ENCODE results near the gene APOBEC3C. TPM values are rescaled to one million over a fixed set of nuclear protein-coding genes. Genes with fewer than 3 reads are reported as not detected.

The APOBEC3C gene
- total and polyA plus RNA-seq, 2 experiments from 2014 or later: 7.0 to 49.2 TPM

- no peak for TF ChIP-seq ZNF462 (CRISPR knock-in tag; IDR thresholded peaks at IDR 0.05)
- TF ChIP-seq POLR2AphosphoS5 (IDR thresholded peaks at IDR 0.05; ENCODE audit: low read depth): no peak
- no peak for TF ChIP-seq STAT1 (IDR thresholded peaks at IDR 0.05; ENCODE audit: unreplicated experiment)
- no peak for TF ChIP-seq NANOG (IDR thresholded peaks at IDR 0.05; ENCODE audit: borderline replicate concordance)
- TF ChIP-seq, protein P1, sequence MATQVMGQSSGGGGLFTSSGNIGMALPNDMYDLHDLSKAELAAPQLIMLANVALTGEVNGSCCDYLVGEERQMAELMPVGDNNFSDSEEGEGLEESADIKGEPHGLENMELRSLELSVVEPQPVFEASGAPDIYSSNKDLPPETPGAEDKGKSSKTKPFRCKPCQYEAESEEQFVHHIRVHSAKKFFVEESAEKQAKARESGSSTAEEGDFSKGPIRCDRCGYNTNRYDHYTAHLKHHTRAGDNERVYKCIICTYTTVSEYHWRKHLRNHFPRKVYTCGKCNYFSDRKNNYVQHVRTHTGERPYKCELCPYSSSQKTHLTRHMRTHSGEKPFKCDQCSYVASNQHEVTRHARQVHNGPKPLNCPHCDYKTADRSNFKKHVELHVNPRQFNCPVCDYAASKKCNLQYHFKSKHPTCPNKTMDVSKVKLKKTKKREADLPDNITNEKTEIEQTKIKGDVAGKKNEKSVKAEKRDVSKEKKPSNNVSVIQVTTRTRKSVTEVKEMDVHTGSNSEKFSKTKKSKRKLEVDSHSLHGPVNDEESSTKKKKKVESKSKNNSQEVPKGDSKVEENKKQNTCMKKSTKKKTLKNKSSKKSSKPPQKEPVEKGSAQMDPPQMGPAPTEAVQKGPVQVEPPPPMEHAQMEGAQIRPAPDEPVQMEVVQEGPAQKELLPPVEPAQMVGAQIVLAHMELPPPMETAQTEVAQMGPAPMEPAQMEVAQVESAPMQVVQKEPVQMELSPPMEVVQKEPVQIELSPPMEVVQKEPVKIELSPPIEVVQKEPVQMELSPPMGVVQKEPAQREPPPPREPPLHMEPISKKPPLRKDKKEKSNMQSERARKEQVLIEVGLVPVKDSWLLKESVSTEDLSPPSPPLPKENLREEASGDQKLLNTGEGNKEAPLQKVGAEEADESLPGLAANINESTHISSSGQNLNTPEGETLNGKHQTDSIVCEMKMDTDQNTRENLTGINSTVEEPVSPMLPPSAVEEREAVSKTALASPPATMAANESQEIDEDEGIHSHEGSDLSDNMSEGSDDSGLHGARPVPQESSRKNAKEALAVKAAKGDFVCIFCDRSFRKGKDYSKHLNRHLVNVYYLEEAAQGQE (IDR thresholded peaks at IDR 0.05; ENCODE audit: unreplicated experiment): no peak
- TF ChIP-seq ZNF331 (CRISPR knock-in tag; IDR thresholded peaks at IDR 0.05; ENCODE audit: low read depth): no peak
- no peak for TF ChIP-seq CREB1 (CRISPR knock-in tag; IDR thresholded peaks at IDR 0.05; ENCODE audit: low read depth)
Observed at GRCh38 chr22:39028281-39028680, 14.2 kb downstream of the APOBEC3C start (continued).

Measured in GM23338 (cell line).